ENCODE results near the gene MROH9. TPM values are rescaled to one million over a fixed set of nuclear protein-coding genes. Genes with fewer than 3 reads are reported as not detected.

Gene MROH9
- total RNA-seq, 1 experiment from 2014 or later = not detected

DNA sequence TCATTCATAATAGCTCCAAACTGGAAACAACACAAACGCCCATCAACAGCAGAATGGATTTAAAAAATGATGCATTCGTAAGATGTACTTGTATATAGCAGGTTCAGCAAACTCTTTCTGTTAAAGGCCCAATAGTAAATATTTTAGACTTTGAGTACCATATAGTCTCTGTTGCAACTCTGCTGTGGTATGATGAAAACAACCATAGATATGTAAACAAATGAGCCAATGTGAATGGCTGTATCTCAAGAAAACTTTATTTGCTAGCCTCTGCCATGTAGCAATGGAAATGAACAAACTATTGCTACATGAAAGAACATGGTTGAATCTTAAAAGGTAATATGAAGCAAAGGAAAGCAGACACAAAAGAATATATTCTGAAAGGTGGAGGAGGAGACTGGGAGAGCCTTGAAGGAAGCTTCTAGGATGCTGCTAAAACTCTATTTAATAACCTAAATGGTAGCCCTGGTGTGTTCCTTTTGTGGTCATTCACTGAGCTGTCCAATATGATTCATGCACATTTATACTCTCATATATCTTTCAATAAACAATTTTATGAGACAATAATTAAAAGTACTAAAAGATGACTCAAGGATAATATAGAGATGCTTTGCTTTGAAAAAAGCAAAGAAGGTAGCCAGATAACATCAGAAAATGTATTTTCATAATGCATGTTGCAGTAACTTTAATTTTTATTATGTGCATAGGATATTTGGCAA lies 126.2 kb downstream of the MROH9 start:
- RAD21 ChIA-PET (ENCODE audit: low non-redundant PET in 1 of 2, low total read pairs in 2 of 2, uncharacterized antibody in 2 of 2, unreplicated experiment in 2 of 2) = no interaction called here
- H3K4me1 ChIP-seq (ENCODE audit: control insufficient read depth in 1 of 2, insufficient read depth in 2 of 2, low read length in 2 of 2) = no peaks in the 10 kb centered on the region
- no peak overlapping the region for H3K9ac ChIP-seq (ENCODE audit: low read length)
- H3K4me3 ChIP-seq (replicated peaks in 1 of 2; ENCODE audit: low read depth in 1 of 2, low read length in 2 of 2) = no peak overlapping the region
- intact Hi-C loops (cut with micrococcal nuclease) = no loop called here
- H3K9me3 ChIP-seq (ENCODE audit: control insufficient read depth in 1 of 2, insufficient read depth in 1 of 2, low read depth in 1 of 2, low read length in 2 of 2) = no peaks in the 10 kb centered on the region
- CTCF ChIA-PET = no interaction called here
- POLR2A ChIA-PET = no interaction called here
- no peaks in the 10 kb centered on the region for H3K36me3 ChIP-seq (ENCODE audit: control insufficient read depth in 1 of 2, insufficient read depth in 2 of 2, low read length in 2 of 2)
- TF ChIP-seq ZFX (IDR thresholded peaks at IDR 0.05) (no peak), SIN3A (IDR thresholded peaks at IDR 0.05; ENCODE audit: low read depth) (no peak), CBX3 (IDR thresholded peaks at IDR 0.05; ENCODE audit: low read depth) (no peak), TCF7L2 (IDR thresholded peaks at IDR 0.05; ENCODE audit: borderline replicate concordance, extremely low read depth, insufficient read depth, insufficient read length) (no peak), EZH2phosphoT487 (IDR thresholded peaks at IDR 0.05; ENCODE audit: borderline replicate concordance) (no peak), ATF3 (IDR thresholded peaks at IDR 0.05) (no peak), SP1 (IDR thresholded peaks at IDR 0.05; ENCODE audit: low read depth) (no peak), YY1 (IDR thresholded peaks at IDR 0.05; ENCODE audit: extremely low read depth, insufficient replicate concordance, low read depth, low read length) (no peak), RAD21 (IDR thresholded peaks at IDR 0.05; ENCODE audit: low read depth) (no peak), EGR1 (IDR thresholded peaks at IDR 0.05; ENCODE audit: low read depth) (no peak), CTCF (IDR thresholded peaks at IDR 0.05 in 2 of 3, conservative IDR thresholded peaks at IDR 0.05 in 1 of 3; ENCODE audit: borderline replicate concordance in 1 of 3, insufficient read depth in 1 of 3, low read depth in 2 of 3, low read length in 2 of 3) (no peak)
- no peak overlapping the region for H3K4me2 ChIP-seq (ENCODE audit: low read length)
- no peak for DNase-seq (ENCODE audit: low read depth, low spot score)
- H3K9me2 ChIP-seq (ENCODE audit: insufficient read depth) = no peaks in the 10 kb centered on the region
- no peaks in the 10 kb centered on the region for H3K79me2 ChIP-seq (ENCODE audit: insufficient read depth, low read length)
- H4K20me1 ChIP-seq (ENCODE audit: insufficient read depth) = no peaks in the 10 kb centered on the region
- no peak overlapping the region for H2AFZ ChIP-seq (ENCODE audit: low read depth, low read length, poor library complexity, severe bottlenecking)
- no peak for ATAC-seq
- no TSS peak for BruUV-seq (replicated peaks)
- H3K27me3 ChIP-seq (ENCODE audit: insufficient read depth, low read length) = no peaks in the 10 kb centered on the region
- no peak overlapping the region for H3K27ac ChIP-seq (ENCODE audit: low read depth, low read length)

All from HCT116 (cell line).